GM10266 (cell line): ENCODE data around the gene OXSM.

Experiments used
- DNase-seq: peaks from one replicate; pipeline ENCODE4 v3.0.0; 2012; ENCODE audit errors: extremely low spot score
- TF ChIP-seq, protein P1 (sequence below): IDR thresholded peaks from 2 replicates; pipeline ENCODE4 v1.5.1; 2012; ENCODE audit warnings: mild to moderate bottlenecking, low read depth; ENCODE audit not compliant: control insufficient read depth, insufficient read depth; ENCODE audit errors: missing control alignments

The OXSM gene

DNA sequence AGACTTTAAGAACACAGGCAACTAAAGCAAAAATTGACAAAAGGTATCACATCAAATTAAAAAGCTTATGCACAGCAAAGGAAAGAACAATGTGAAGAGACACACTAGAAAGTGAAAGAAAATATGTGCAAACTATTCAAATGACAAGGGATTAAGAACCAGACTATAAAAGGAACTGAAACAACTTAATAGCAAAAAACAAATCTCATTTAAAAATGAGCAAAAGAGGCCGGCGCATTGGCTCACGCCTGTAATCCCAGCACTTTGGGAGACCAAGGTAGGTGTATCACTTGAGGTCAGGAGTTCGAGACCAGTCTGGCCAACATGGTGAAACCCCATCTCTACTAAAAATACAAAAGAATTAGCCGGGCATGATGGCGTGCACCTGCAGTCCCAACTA, 21.0 kb upstream of the OXSM start:
- no peak for DNase-seq
- TF ChIP-seq, protein P1, sequence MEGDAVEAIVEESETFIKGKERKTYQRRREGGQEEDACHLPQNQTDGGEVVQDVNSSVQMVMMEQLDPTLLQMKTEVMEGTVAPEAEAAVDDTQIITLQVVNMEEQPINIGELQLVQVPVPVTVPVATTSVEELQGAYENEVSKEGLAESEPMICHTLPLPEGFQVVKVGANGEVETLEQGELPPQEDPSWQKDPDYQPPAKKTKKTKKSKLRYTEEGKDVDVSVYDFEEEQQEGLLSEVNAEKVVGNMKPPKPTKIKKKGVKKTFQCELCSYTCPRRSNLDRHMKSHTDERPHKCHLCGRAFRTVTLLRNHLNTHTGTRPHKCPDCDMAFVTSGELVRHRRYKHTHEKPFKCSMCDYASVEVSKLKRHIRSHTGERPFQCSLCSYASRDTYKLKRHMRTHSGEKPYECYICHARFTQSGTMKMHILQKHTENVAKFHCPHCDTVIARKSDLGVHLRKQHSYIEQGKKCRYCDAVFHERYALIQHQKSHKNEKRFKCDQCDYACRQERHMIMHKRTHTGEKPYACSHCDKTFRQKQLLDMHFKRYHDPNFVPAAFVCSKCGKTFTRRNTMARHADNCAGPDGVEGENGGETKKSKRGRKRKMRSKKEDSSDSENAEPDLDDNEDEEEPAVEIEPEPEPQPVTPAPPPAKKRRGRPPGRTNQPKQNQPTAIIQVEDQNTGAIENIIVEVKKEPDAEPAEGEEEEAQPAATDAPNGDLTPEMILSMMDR, result no peak

DNA sequence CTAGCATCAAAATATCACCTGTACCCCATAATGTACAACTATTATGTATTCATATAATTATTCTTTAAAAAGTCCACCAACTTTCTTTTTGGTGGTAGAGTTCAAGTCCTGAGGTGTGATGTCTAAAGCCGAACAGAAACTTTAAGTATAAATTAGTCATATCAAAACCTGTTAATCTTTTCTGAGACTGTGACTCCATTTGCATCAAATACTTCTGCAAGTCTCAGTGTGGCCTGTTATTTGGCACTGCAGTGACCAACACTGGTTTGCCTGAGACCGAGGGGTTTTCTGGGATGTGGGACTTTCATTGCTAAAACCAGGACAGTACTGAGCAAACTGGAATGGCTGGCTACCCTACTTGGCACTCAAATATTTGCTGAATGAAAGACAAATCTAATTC, 14.0 kb upstream of the OXSM start:
- DNase-seq, result no peak
- TF ChIP-seq, protein P1, result no peak

DNA sequence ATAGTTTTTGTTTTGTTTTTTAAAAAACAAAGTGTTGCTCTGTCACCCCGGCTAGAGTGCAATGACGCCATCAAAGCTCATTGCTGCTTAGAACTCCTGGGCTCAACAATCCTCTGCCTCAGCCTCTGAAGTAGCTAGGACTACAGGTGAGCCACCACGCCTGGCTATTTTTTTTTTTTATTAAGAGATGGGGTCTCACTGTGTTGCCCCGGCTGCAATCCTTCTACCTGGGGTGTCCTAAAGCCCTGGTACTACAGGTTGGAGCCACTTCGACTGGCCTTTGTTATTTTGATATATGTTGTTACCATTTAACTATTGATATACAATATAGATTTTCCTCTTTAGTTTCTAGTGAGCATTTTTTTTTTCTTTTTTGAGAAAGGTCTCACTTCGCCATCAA, 9.3 kb upstream of the OXSM start:
- DNase-seq, result no peak
- TF ChIP-seq, protein P1, result no peak

DNA sequence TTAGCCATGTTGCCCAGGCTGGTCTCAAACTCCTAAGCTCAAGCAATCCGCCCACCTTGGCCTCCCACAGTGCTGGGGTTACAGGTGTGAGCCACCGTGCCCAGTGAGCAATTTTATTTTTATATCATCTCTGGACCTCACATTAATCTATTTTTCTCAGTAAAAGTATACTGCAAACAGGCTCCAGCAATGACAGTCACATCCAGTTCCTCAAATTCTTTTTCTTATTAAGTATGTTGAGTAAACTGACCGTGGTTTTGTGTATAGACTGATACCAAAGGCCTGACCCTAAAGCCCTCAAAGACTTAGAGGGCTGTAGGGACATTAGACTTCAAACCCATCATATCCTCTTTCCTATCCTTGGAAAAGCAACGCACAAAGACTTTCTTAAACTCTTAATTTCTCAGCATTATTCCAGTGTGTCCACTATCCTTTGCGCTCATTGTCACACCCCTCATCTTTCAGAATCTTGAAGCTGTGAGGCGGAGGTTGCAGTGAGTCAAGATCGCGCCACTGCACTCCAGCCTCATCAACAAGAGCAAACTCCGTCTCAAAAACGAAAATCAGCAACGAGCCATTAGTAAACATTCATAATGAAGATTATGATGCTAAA, 8.6 kb upstream of the OXSM start:
- DNase-seq, result no peak
- TF ChIP-seq, protein P1, result no peak

DNA sequence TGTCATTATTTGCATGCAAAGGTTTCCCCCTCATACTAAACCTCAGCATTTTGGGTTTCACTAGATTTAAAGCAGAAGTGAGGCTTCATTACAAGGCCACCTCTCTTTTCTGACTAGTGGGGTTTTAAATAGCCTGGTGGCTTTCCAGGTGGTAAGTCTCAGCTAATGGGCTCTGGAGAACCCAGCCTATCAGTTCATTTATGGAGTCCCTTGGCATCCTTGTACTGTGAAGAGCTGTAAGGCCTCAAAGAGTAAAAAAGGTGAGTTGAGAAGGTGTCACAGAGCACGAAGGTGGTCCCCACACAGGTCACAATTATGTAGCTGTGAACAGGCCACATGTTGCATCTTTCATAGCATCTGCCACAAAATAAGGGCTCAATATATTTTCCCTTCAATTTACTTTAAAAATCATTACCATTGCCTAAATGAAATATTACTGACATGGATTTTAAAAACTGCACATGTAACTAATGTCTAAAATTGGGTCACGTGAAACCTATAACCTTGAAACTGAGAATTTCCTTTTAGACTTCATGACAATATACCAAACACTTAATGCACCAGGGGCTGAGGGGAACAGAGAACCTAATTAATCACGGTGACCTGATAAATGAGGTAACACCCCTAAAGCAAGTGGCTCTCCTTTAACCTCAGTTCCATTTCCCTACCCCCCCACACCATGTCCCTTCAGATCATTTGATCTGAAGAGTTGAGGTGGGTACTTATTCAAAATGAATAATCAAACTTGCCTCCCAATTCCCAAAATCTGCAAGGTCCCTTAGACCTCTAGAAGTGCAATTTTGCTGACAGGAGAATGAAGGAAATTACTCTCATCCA, 7.9 kb upstream of the OXSM start:
- DNase-seq, result peak; percentile 76

DNA sequence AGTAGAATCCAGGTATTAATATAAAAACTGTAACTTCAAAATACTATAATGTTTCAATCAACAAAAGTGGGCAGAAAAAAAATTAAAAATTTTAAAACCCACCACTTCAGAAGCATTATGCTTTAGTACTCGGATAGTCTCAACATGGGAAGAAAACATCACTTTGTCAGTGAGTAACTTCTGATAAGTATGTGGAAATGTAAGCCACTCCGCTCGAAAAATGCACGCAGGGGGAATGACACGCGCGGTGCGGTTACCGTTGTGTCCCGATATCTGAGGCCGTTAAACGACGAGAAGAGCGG, 7.3 kb upstream of the OXSM start:
- no peak for DNase-seq
- TF ChIP-seq, protein P1, result no peak

More for the DNA sequence above, 7.9 kb upstream of the OXSM start:
- TF ChIP-seq, protein P1, result no peak
